Ishikawa (cell line): ENCODE data around the gene MACROD2.

Experiments
- CEBPB ChIP-seq: IDR thresholded peaks from 2 replicates; pipeline ENCODE4 v1.6.1; 2012
- CREB1 ChIP-seq: IDR thresholded peaks from 2 replicates; pipeline ENCODE4 v1.6.1; 2012; ENCODE audit warnings: low read depth
- EGR1 ChIP-seq: IDR thresholded peaks from 2 replicates; pipeline ENCODE4 v1.6.1; 2012
- EP300 ChIP-seq: IDR thresholded peaks from 2 replicates; pipeline ENCODE4 v1.6.1; 2012; ENCODE audit warnings: borderline replicate concordance
- FOXM1 ChIP-seq: IDR thresholded peaks from 2 replicates; pipeline ENCODE4 v1.6.1; 2012; ENCODE audit warnings: low read depth, borderline replicate concordance
- MAX ChIP-seq: IDR thresholded peaks from 2 replicates; pipeline ENCODE4 v1.6.1; 2012
- NFIC ChIP-seq: IDR thresholded peaks from 2 replicates; pipeline ENCODE4 v1.6.1; 2012
- RAD21 ChIP-seq: IDR thresholded peaks from 2 replicates; pipeline ENCODE4 v1.6.1; 2012; ENCODE audit warnings: low read depth
- REST ChIP-seq: IDR thresholded peaks from 2 replicates; pipeline ENCODE4 v1.6.1; 2012; ENCODE audit warnings: low read depth, mild to moderate bottlenecking
- TAF1 ChIP-seq: IDR thresholded peaks from 2 replicates; pipeline ENCODE4 v1.6.1; 2012; ENCODE audit warnings: low read depth, mild to moderate bottlenecking
- TCF12 ChIP-seq: IDR thresholded peaks from 2 replicates; pipeline ENCODE4 v1.6.1; 2012; ENCODE audit warnings: low read depth
- TEAD4 ChIP-seq: IDR thresholded peaks from 2 replicates; pipeline ENCODE4 v1.6.1; 2012
- USF1 ChIP-seq: IDR thresholded peaks from 2 replicates; pipeline ENCODE4 v1.6.1; 2012
- YY1 ChIP-seq: IDR thresholded peaks from 2 replicates; pipeline ENCODE4 v1.6.1; 2012; ENCODE audit warnings: low read depth
- ZBTB7A ChIP-seq: IDR thresholded peaks from 2 replicates; pipeline ENCODE4 v1.6.1; 2012; ENCODE audit warnings: low read depth

MACROD2 gene

GRCh38 chr20:14790190-14790589, 794.9 kb downstream of the MACROD2 start:
- TF ChIP-seq YY1, result no peak

GRCh38 chr20:14790771-14791620, 795.7 kb downstream of the MACROD2 start:
- TF ChIP-seq TEAD4 (no peak), EP300 (no peak), NFIC (no peak), TCF12 (no peak), TAF1 (no peak), CREB1 (no peak), EGR1 (no peak), CEBPB (no peak), REST (no peak), USF1 (no peak), FOXM1 (no peak), YY1 (no peak), ZBTB7A (no peak)

- TF ChIP-seq EGR1, result no peak
- TF ChIP-seq TEAD4, result no peak
- TF ChIP-seq USF1, result no peak
- TF ChIP-seq CEBPB, result no peak
- no peak for TF ChIP-seq TCF12
- no peak for TF ChIP-seq YY1
- TF ChIP-seq ZBTB7A, result no peak
- no peak for TF ChIP-seq REST
- TF ChIP-seq RAD21, result no peak
- TF ChIP-seq NFIC, result no peak
- no peak for TF ChIP-seq MAX
Observed at GRCh38 chr20:14792915-14793314, 797.6 kb downstream of the MACROD2 start.

GRCh38 chr20:14799545-14800216, 804.4 kb downstream of the MACROD2 start:
- TF ChIP-seq CREB1 (no peak), TEAD4 (no peak), CEBPB (no peak), YY1 (no peak), ZBTB7A (no peak), USF1 (no peak), MAX (no peak), NFIC (no peak), TCF12 (no peak), EGR1 (no peak), FOXM1 (no peak), TAF1 (no peak), REST (no peak), EP300 (no peak), RAD21 (no peak)
